ENCODE data around the gene ERVH48-1. TPM values are rescaled to one million over a fixed set of nuclear protein-coding genes. Genes with fewer than 3 reads are reported as not detected.
"Not testable (repeated sequence)": the region's sequence is repeated elsewhere in the genome, so short reads cannot be mapped to it uniquely, and the experiment has no call there.

The ERVH48-1 gene
- total RNA-seq, 1 donor from 2014 or later, result not detected

- no peak overlapping the region for H2AFZ ChIP-seq (replicated peaks)
- H3K27ac Mint-ChIP-seq, result no peak overlapping the region
Measured at GRCh38 chr21:42937960-42938605, 12.7 kb upstream of the ERVH48-1 start.

GRCh38 chr21:42937034-42937940 lies 11.9 kb upstream of the ERVH48-1 start:
- not testable (repeated sequence) for H3K27me3 Mint-ChIP-seq (ENCODE audit: insufficient read depth, low read depth); H4K20me1 ChIP-seq (ENCODE audit: low read depth); H3K79me2 ChIP-seq (ENCODE audit: low read depth); H3K4me1 ChIP-seq; H3K9ac ChIP-seq; H3K4me3 ChIP-seq; H3K4me1 Mint-ChIP-seq; H3K9me3 Mint-ChIP-seq; DNase-seq (ENCODE audit: low spot score); H3K9me3 ChIP-seq (ENCODE audit: low read depth); H3K27me3 ChIP-seq; H3K27ac Mint-ChIP-seq; H3K36me3 Mint-ChIP-seq; H3K4me3 Mint-ChIP-seq; H3K27ac ChIP-seq; H3K36me3 ChIP-seq
- peak overlapping the region; percentile 60 for H2AFZ ChIP-seq (replicated peaks)
- peaks cover 13% of the 10 kb centered on the region for H3F3A ChIP-seq (ENCODE audit: low read depth)
- peak overlapping the region; percentile 51 for H3K4me2 ChIP-seq

More at GRCh38 chr21:42937960-42938605, 12.7 kb upstream of the ERVH48-1 start:
- Histone ChIP-seq H3K36me3 (no peaks in the 10 kb centered on the region), H3K4me3 (no peak overlapping the region), H3K4me2 (peak overlapping the region; percentile 51), H3F3A (ENCODE audit: low read depth) (peaks cover 13% of the 10 kb centered on the region), H4K20me1 (ENCODE audit: low read depth) (no peaks in the 10 kb centered on the region), H3K79me2 (ENCODE audit: low read depth) (no peaks in the 10 kb centered on the region), H3K9ac (no peak overlapping the region), H3K27me3 (no peaks in the 10 kb centered on the region), H3K27ac (no peak overlapping the region), H3K4me1 (peaks cover 7% of the 10 kb centered on the region), H3K9me3 (ENCODE audit: low read depth) (no peaks in the 10 kb centered on the region)
- no peaks in the 10 kb centered on the region for H3K9me3 Mint-ChIP-seq
- DNase-seq (ENCODE audit: low spot score), result no peak
- H3K36me3 Mint-ChIP-seq, result no peaks in the 10 kb centered on the region
- peaks cover 3% of the 10 kb centered on the region for H3K4me1 Mint-ChIP-seq
- no peak overlapping the region for H3K4me3 Mint-ChIP-seq
- no peak for TF ChIP-seq EZH2phosphoT487 (IDR thresholded peaks at IDR 0.05)
- TF ChIP-seq CTCF (IDR thresholded peaks at IDR 0.05), result no peak
- TF ChIP-seq EZH2 (IDR thresholded peaks at IDR 0.05), result no peak
- H3K27me3 Mint-ChIP-seq (ENCODE audit: insufficient read depth, low read depth), result peaks cover 6% of the 10 kb centered on the region

- H3K27me3 ChIP-seq; H3K36me3 Mint-ChIP-seq; H3K4me3 Mint-ChIP-seq; H3K4me1 Mint-ChIP-seq; H3K4me1 ChIP-seq; H3K9me3 ChIP-seq (ENCODE audit: low read depth); H3K36me3 ChIP-seq; H3K27me3 Mint-ChIP-seq (ENCODE audit: insufficient read depth, low read depth); H3K79me2 ChIP-seq (ENCODE audit: low read depth); H3K9me3 Mint-ChIP-seq; H3K4me3 ChIP-seq; H3K9ac ChIP-seq; H3K27ac Mint-ChIP-seq; H4K20me1 ChIP-seq (ENCODE audit: low read depth); DNase-seq (ENCODE audit: low spot score); H2AFZ ChIP-seq (replicated peaks); H3K4me2 ChIP-seq; H3K27ac ChIP-seq: not testable (repeated sequence)
- peaks cover 18% of the 10 kb centered on the region for H3F3A ChIP-seq (ENCODE audit: low read depth)
Measured at GRCh38 chr21:42936360-42936759, 10.9 kb upstream of the ERVH48-1 start.

GRCh38 chr21:42933973-42934372 lies 8.5 kb upstream of the ERVH48-1 start:
- H3K27ac Mint-ChIP-seq; H2AFZ ChIP-seq (replicated peaks); H3K27ac ChIP-seq; H3K9me3 Mint-ChIP-seq; H3K4me1 ChIP-seq; DNase-seq (ENCODE audit: low spot score); H3K36me3 ChIP-seq; H3K9me3 ChIP-seq (ENCODE audit: low read depth); H3K4me2 ChIP-seq; H3K4me3 ChIP-seq; H4K20me1 ChIP-seq (ENCODE audit: low read depth); H3K9ac ChIP-seq; H3K36me3 Mint-ChIP-seq; H3K27me3 ChIP-seq; H3K27me3 Mint-ChIP-seq (ENCODE audit: insufficient read depth, low read depth); H3K79me2 ChIP-seq (ENCODE audit: low read depth); H3K4me3 Mint-ChIP-seq: not testable (repeated sequence)
- peaks cover 20% of the 10 kb centered on the region for H3F3A ChIP-seq (ENCODE audit: low read depth)
- peaks cover 11% of the 10 kb centered on the region for H3K4me1 Mint-ChIP-seq

GRCh38 chr21:42933137-42933970 lies 7.9 kb upstream of the ERVH48-1 start:
- not testable (repeated sequence) for DNase-seq (ENCODE audit: low spot score); H3K27ac ChIP-seq; H3K36me3 ChIP-seq; H3K79me2 ChIP-seq (ENCODE audit: low read depth); H3K4me3 Mint-ChIP-seq; H3K27me3 Mint-ChIP-seq (ENCODE audit: insufficient read depth, low read depth); H3K27me3 ChIP-seq; H4K20me1 ChIP-seq (ENCODE audit: low read depth); H3K4me1 ChIP-seq; H3K4me3 ChIP-seq; H3K27ac Mint-ChIP-seq; H3K9me3 ChIP-seq (ENCODE audit: low read depth); H2AFZ ChIP-seq (replicated peaks); H3K9ac ChIP-seq; H3K4me2 ChIP-seq; H3K9me3 Mint-ChIP-seq; H3K36me3 Mint-ChIP-seq
- peaks cover 19% of the 10 kb centered on the region for H3F3A ChIP-seq (ENCODE audit: low read depth)
- H3K4me1 Mint-ChIP-seq, result peaks cover 11% of the 10 kb centered on the region

- not testable (repeated sequence) for H3K4me1 ChIP-seq; H3K36me3 Mint-ChIP-seq; H3K9ac ChIP-seq; H3K79me2 ChIP-seq (ENCODE audit: low read depth); DNase-seq (ENCODE audit: low spot score); H3K9me3 Mint-ChIP-seq; H2AFZ ChIP-seq (replicated peaks); H4K20me1 ChIP-seq (ENCODE audit: low read depth); H3K36me3 ChIP-seq; H3K4me2 ChIP-seq; H3K27ac Mint-ChIP-seq; H3K27ac ChIP-seq; H3K4me3 ChIP-seq; H3K9me3 ChIP-seq (ENCODE audit: low read depth); H3K27me3 ChIP-seq; H3K27me3 Mint-ChIP-seq (ENCODE audit: insufficient read depth, low read depth)
- peaks cover 11% of the 10 kb centered on the region for H3F3A ChIP-seq (ENCODE audit: low read depth)
- H3K4me3 Mint-ChIP-seq, result peak overlapping the region; percentile 16
- H3K4me1 Mint-ChIP-seq, result peaks cover 11% of the 10 kb centered on the region
Measured at GRCh38 chr21:42932378-42933136, 7.1 kb upstream of the ERVH48-1 start.

Measured in neural progenitor cell (in vitro differentiated cells).